ENCODE results near the gene CDC7.

Gene CDC7

DNA sequence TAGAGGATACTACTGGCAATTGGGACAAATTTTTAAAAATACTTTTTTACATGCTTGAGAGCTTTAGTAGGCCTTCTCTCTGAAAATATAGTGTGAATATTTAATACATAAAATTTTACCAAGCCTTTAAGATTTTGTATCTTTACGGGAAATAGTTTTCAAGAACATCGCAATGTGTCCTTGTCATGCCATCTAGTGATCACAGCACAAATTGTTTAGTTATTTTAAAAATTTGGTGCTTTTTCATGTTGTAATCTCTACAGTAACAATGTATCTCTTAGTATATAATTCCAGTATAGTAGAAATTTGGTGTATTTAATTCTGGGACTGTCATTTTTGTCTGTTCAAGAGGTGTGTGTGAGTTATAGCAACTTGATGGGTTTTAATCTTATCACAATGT, 6.7 kb downstream of the CDC7 start:
- Histone ChIP-seq H3F3A (ENCODE audit: control insufficient read depth, insufficient read depth) (peaks cover 13% of the 10 kb centered on the region), H3K4me1 (ENCODE audit: control insufficient read depth, low read length) (peaks cover 38% of the 10 kb centered on the region), H4K20me1 (ENCODE audit: control insufficient read depth, insufficient read depth, low read depth, low read length) (peaks cover 10% of the 10 kb centered on the region; the same call in 1 of the 2 replicates), H3K79me2 (ENCODE audit: control insufficient read depth, low read length) (peaks cover 71% of the 10 kb centered on the region), H3K9me3 (ENCODE audit: control insufficient read depth, insufficient read depth, low read length) (no peaks in the 10 kb centered on the region), H3K9me2 (replicated peaks; ENCODE audit: control insufficient read depth, low read length) (no peaks in the 10 kb centered on the region), H3K27ac (ENCODE audit: low read depth, low read length) (no peak overlapping the region), H3K27me3 (ENCODE audit: control insufficient read depth, low read length) (no peaks in the 10 kb centered on the region), H3K36me3 (ENCODE audit: control insufficient read depth, low read length) (peaks cover 90% of the 10 kb centered on the region), H3K4me3 (ENCODE audit: low read length) (no peak overlapping the region), H3K4me2 (ENCODE audit: low read length) (no peak overlapping the region; the same call in 1 of the 2 replicates)
- TF ChIP-seq, protein P1, sequence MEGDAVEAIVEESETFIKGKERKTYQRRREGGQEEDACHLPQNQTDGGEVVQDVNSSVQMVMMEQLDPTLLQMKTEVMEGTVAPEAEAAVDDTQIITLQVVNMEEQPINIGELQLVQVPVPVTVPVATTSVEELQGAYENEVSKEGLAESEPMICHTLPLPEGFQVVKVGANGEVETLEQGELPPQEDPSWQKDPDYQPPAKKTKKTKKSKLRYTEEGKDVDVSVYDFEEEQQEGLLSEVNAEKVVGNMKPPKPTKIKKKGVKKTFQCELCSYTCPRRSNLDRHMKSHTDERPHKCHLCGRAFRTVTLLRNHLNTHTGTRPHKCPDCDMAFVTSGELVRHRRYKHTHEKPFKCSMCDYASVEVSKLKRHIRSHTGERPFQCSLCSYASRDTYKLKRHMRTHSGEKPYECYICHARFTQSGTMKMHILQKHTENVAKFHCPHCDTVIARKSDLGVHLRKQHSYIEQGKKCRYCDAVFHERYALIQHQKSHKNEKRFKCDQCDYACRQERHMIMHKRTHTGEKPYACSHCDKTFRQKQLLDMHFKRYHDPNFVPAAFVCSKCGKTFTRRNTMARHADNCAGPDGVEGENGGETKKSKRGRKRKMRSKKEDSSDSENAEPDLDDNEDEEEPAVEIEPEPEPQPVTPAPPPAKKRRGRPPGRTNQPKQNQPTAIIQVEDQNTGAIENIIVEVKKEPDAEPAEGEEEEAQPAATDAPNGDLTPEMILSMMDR (IDR thresholded peaks at IDR 0.05; ENCODE audit: low read depth, low read length, poor library complexity, severe bottlenecking): no peak
- TF ChIP-seq EZH2phosphoT487 (IDR thresholded peaks at IDR 0.05; ENCODE audit: borderline replicate concordance, low read length): no peak

GRCh38 chr1:91510754-91511153, 10.1 kb downstream of the CDC7 start:
- Histone ChIP-seq H4K20me1 (ENCODE audit: control insufficient read depth, insufficient read depth, low read depth, low read length) (no peaks in the 10 kb centered on the region), H3K4me1 (ENCODE audit: control insufficient read depth, low read length) (peaks cover 6% of the 10 kb centered on the region), H3K27ac (ENCODE audit: low read depth, low read length) (no peak overlapping the region), H3K27me3 (ENCODE audit: control insufficient read depth, low read length) (no peaks in the 10 kb centered on the region), H3F3A (ENCODE audit: control insufficient read depth, insufficient read depth) (peaks cover 13% of the 10 kb centered on the region), H3K4me2 (ENCODE audit: low read length) (no peak overlapping the region), H3K9me2 (replicated peaks; ENCODE audit: control insufficient read depth, low read length) (no peaks in the 10 kb centered on the region), H3K79me2 (ENCODE audit: control insufficient read depth, low read length) (peaks cover 37% of the 10 kb centered on the region), H3K4me3 (ENCODE audit: low read length) (no peak overlapping the region), H3K36me3 (ENCODE audit: control insufficient read depth, low read length) (peaks cover 93% of the 10 kb centered on the region), H3K9me3 (ENCODE audit: control insufficient read depth, insufficient read depth, low read length) (no peaks in the 10 kb centered on the region)
- TF ChIP-seq EZH2phosphoT487 (IDR thresholded peaks at IDR 0.05; ENCODE audit: borderline replicate concordance, low read length): no peak
- TF ChIP-seq, protein P1 (IDR thresholded peaks at IDR 0.05; ENCODE audit: low read depth, low read length, poor library complexity, severe bottlenecking): no peak

DNA sequence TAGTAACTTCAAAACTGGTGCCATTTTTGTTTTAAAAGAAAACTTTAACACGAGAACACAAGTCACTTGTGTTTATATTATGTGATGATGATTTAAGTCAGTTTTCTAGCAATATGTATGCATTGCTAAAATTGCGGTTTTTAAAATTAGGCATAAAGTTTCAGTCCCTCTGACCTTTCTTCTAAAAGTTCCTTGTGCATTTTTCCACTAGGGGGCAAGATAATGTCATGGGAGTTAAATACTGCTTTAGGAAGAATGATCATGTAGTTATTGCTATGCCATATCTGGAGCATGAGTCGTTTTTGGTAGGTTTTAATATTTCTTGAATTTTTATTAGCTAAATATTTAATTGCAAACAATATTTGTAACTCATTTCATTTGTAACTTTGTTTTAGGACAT, 10.7 kb downstream of the CDC7 start:
- no peak overlapping the region for H3K4me2 ChIP-seq (ENCODE audit: low read length)
- 0 out of 2 replicates have a peak, but pooled peaks cover 1% of the 10 kb centered on the region for H3K4me1 ChIP-seq (ENCODE audit: control insufficient read depth, low read length)
- no peak overlapping the region for H3K27ac ChIP-seq (ENCODE audit: low read depth, low read length)
- H3F3A ChIP-seq (ENCODE audit: control insufficient read depth, insufficient read depth): peaks cover 13% of the 10 kb centered on the region
- no peaks in the 10 kb centered on the region for H3K9me3 ChIP-seq (ENCODE audit: control insufficient read depth, insufficient read depth, low read length)
- no peak overlapping the region for H3K4me3 ChIP-seq (ENCODE audit: low read length)
- no peaks in the 10 kb centered on the region for H4K20me1 ChIP-seq (ENCODE audit: control insufficient read depth, insufficient read depth, low read depth, low read length)
- no peak for TF ChIP-seq EZH2phosphoT487 (IDR thresholded peaks at IDR 0.05; ENCODE audit: borderline replicate concordance, low read length)
- TF ChIP-seq, protein P1 (IDR thresholded peaks at IDR 0.05; ENCODE audit: low read depth, low read length, poor library complexity, severe bottlenecking): peak; percentile 61
- no peaks in the 10 kb centered on the region for H3K27me3 ChIP-seq (ENCODE audit: control insufficient read depth, low read length)
- no peaks in the 10 kb centered on the region for H3K9me2 ChIP-seq (replicated peaks; ENCODE audit: control insufficient read depth, low read length)
- H3K79me2 ChIP-seq (ENCODE audit: control insufficient read depth, low read length): peaks cover 31% of the 10 kb centered on the region
- peaks cover 93% of the 10 kb centered on the region for H3K36me3 ChIP-seq (ENCODE audit: control insufficient read depth, low read length)
